SHP77 treated with DMSO at 0.1 percent for 48 hours (cell line): Measurements from ENCODE around the gene MRTFB.
"Not testable (repeated sequence)": the region's sequence is repeated elsewhere in the genome, so short reads cannot be mapped to it uniquely, and the experiment has no call there.

Experiments used
- DNase-seq: peaks from one replicate; lab custom pipeline; 2025; lab: John Stamatoyannopoulos, UW

MRTFB gene

DNA sequence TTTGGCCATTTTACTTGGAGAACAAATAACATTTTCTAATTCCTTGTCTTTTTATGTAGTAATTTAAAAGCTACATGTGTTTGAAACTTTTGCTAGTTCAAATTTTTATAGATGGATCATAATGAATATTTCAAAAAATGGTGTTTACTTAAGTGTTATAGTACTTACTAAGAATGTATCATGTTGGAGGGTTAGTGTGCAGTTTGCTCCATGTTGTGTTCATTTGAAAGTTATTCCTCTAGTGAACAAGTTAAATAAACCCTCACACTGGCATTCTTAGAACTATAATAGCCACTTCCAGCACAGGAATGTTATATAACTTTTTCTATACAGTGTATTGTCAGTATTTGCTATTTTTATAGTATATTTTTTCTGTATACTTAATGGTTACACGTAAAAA lies 62.8 kb downstream of the MRTFB start:
- no peak for DNase-seq

GRCh38 chr16:14135704-14136103 lies 64.6 kb downstream of the MRTFB start:
- DNase-seq: no peak

GRCh38 chr16:14139872-14140271 lies 68.8 kb downstream of the MRTFB start:
- no peak for DNase-seq

GRCh38 chr16:14140923-14141322 lies 69.8 kb downstream of the MRTFB start:
- DNase-seq: no peak

GRCh38 chr16:14146445-14146844 lies 75.3 kb downstream of the MRTFB start:
- no peak for DNase-seq

- DNase-seq: no peak
These were observed 76.9 kb downstream of the MRTFB start for GRCh38 chr16:14148016-14148415.

DNA sequence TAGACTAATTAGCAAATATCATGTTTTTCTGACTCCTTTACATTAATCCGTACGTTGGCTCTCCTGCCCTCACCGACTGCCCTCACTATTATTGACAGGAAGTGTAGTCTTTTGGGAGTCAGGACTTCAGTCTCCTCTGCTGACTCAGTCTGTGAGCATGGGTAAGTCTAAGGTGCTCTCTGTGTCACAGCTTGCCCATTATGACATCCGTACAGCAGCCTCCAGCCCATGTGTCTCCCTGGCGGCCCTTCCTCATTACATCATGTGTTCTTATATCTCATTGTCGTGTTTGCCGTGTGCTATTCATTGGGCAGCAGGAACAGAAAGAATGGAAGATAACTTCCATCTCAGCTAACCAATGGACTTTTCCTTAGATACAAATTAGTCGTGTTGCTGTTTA lies 77.5 kb downstream of the MRTFB start:
- DNase-seq: no peak

- no peak for DNase-seq
These were observed 79.7 kb downstream of the MRTFB start for GRCh38 chr16:14150796-14151195.

DNA sequence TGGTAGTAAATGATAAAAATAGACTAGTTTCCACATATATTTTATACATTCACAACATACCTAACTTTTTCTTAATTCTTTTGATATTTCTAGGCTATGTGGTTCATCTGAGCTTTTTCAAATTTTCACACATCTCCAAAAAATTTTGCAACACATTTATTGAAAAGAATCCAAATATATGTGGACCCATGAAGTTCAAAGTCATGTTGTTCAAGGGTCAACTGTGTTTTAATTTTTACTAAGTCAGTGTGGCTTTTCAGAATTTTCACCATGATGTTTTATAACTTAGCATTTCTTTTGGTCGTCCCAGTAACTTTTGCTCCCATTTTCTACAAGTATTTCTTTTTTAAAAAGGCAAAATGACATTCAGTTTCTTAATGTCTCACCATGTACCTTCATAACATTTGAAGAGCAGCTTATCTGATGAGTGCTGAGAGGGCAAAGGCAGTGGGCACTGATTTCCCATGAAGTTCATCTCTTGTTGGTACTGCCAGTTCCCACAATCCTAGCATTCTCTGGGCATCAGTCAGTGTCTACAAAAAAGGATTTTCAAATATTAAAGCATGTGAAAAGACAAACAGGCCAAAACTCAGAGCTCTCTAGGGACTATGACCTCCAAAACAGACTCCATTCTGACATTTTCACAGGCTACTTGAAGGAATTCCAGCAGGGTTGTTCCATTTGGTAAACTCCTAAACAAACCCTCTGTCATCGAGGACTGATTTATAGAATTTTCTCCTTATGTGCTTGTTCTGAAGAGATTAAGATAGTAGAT lies 80.3 kb downstream of the MRTFB start:
- DNase-seq: no peak

DNA sequence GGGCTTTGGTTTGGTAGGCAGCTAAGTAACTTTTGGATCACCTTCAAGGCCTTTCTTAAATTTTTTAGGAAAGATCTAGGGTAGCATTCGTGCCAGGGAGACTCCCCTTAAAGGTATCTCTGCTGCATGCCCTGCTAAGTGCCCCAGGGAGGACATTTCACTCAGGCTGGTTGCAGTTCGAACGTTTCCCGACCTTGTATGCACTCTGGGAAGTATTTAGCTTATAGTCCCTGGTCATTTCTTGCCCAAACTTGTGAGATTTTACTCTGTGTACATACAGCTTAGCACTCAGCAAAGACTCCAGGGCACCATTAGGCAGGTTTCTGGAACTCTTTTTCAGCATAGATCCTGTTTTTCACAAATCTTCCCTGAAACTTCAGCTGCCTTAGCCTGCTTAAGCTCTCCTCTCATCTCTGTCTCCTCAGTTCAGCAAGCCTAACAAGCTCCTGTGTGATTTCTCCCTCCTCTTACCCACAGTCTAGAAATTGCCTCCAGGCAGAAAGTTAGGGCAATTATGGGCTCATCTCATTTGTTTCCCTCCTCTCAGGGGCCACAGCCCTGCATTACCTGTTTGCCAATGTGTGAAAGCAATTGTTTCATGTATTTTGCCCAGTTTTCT lies 84.6 kb downstream of the MRTFB start:
- no peak for DNase-seq

GRCh38 chr16:14164916-14165662 lies 94.0 kb downstream of the MRTFB start:
- no peak for DNase-seq

- no peak for DNase-seq
These were observed 97.0 kb downstream of the MRTFB start for GRCh38 chr16:14168146-14168545.

DNA sequence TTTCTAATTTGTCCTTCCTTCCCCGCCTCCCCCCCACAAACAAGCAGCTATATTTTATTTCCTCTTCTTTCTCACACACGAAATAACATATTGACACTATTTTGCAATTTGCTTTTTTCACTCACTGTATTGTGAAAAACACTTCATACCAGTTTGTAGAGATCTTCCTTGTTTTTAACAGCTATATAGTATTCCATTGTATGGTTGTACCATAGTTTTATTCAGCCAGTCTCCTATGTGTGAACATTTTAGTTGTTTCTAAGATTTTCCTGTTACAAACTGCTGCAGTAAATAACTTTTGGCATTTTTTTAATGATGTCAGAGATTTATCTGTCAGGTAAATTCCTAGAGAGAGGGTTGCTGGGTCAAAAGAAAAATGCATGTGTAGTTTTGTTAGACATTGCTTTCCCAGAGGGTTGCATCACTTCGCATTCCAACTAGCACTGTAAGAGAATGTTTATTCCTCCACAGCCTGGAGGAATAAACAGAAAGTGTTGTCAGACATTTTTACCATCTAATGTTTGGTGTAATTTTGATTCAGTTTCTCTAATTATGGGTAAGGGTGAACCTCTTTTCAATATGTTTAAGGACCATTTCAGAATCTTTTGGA lies 101.2 kb downstream of the MRTFB start:
- no peak for DNase-seq

DNA sequence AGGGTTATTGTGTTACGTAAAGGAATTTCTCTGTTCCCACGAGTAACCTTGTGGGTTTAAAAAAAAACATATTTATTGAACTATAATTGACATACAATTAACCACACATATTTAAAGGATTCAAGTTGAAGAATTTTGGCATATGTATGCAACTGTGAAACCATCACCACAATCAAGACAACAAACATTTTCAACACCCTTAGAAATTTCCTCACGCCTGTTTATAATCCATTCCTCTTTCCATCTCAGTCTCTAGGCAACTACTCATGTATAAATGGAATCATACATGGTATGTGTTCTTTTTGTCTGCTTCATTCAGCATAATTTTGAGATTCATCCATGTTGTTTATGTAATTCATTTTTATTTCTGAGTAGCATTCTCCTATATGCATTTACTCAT lies 104.0 kb downstream of the MRTFB start:
- no peak for DNase-seq

DNA sequence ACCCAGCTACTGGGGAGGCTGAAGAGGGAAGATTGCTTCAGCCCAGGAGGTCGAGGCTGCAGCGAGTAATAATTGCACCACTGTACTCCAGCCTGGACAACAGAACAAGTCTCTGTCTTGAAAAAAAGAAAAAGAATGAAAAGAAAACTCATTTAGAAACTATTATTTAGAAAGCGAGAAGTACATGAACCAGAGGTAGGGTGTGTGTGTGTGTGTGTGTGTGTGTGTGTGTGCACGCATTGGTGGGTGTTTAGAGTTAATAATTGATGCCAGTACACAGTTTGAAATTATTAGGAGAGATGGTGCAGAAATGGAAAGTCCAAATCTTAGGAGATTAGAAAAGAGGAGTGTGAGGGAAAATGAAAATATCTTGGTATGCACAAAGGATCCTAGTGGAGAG lies 106.6 kb downstream of the MRTFB start:
- DNase-seq: no peak

GRCh38 chr16:14179116-14179515 lies 108.0 kb downstream of the MRTFB start:
- no peak for DNase-seq

- no peak for DNase-seq
These were observed 109.4 kb downstream of the MRTFB start for GRCh38 chr16:14180481-14180944.

GRCh38 chr16:14181371-14182050 lies 110.4 kb downstream of the MRTFB start:
- DNase-seq: no peak

DNA sequence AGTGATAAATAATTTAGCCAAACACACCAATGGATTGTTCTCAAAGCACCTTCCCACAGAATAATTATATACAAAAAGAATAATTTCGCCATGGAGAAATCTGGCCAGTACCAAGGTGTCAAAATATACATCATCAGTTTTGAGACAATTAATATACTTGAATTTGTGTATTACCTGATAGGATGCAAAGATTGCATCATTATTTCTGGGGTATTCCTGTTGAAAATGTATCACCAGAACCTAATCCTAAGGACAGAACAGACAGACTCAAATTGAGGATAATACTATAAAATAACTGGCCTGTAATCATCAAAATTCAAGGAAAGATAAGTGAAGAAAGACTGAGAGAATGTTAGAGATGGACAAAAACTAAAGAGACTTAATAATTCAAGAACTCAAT lies 111.9 kb downstream of the MRTFB start:
- no peak for DNase-seq

GRCh38 chr16:14183962-14184361 lies 112.8 kb downstream of the MRTFB start:
- DNase-seq: not testable (repeated sequence)

- DNase-seq: peak; percentile 76
These were observed 115.1 kb downstream of the MRTFB start for GRCh38 chr16:14186007-14186794.
